Nephron (organoid): ENCODE data around the gene RBM19.

Experiments used
- H3K27ac Mint-ChIP-seq, 3 experiments: 2 replicates each; pipeline ENCODE4 v1.8.0; 2020; ENCODE audit warnings: mixed read lengths in 3 of 3, mild to moderate bottlenecking in 2 of 3, moderate library complexity in 1 of 3
- H3K27me3 Mint-ChIP-seq: 2 replicates; pipeline ENCODE4 v1.8.0; 2021; ENCODE audit warnings: low read depth, mild to moderate bottlenecking, moderate library complexity, mixed read lengths
- H3K36me3 Mint-ChIP-seq: 2 replicates; pipeline ENCODE4 v1.8.0; 2020; ENCODE audit warnings: low read depth, mixed read lengths
- H3K4me1 Mint-ChIP-seq: 2 replicates; pipeline ENCODE4 v1.8.0; 2020; ENCODE audit warnings: mixed read lengths
- H3K4me3 Mint-ChIP-seq, 3 experiments: 2 replicates each; pipeline ENCODE4 v1.8.0; 2020; ENCODE audit warnings: mild to moderate bottlenecking in 3 of 3, mixed read lengths in 3 of 3, moderate library complexity in 2 of 3
- H3K9me3 Mint-ChIP-seq: 2 replicates; pipeline ENCODE4 v1.8.0; 2020; ENCODE audit warnings: mixed read lengths
- TF ChIP-seq, protein P1 (sequence below), 3 experiments: fragments of 200-600 bp; sonication (generic); IDR thresholded peaks; one replicate each; pipeline ENCODE4 v1.5.0; 2021; ENCODE audit warnings: antibody characterized with exemption in 3 of 3; ENCODE audit not compliant: unreplicated experiment in 3 of 3

Gene RBM19

DNA sequence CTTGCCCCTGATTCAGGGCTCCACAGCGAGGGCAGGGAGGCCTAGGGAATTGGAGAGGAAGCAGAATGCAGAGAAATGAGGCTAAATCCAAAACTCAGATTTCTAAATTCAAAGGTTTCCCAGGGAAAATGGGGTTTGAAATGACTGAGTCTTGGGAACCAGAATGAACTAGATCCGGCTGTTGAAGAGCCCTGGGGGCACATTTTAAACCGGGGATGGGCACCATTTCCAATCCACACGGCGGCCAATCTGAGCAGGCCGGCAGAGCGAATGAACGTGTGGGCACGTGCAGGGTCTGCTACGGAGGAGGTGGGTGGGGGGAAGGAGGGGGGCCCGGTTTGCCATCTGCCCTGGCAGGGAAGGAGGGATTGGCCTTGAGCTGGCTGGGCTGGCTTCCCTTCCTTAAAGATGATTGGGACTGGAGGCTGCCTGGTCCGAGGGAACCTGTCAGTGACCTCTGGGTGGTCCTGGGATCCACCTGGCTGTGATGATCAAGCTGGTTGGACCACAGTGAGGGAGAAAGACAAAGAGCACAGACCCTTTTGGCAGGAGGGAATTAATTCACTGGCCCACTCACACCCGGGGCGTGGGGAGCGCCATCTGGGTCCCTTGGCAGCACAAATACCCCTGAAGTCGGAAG, 161.0 kb downstream of the RBM19 start:
- peaks cover 13% of the 10 kb centered on the region for H3K36me3 Mint-ChIP-seq
- no peak overlapping the region for H3K4me3 Mint-ChIP-seq
- H3K9me3 Mint-ChIP-seq: peaks cover 4% of the 10 kb centered on the region
- TF ChIP-seq, protein P1, sequence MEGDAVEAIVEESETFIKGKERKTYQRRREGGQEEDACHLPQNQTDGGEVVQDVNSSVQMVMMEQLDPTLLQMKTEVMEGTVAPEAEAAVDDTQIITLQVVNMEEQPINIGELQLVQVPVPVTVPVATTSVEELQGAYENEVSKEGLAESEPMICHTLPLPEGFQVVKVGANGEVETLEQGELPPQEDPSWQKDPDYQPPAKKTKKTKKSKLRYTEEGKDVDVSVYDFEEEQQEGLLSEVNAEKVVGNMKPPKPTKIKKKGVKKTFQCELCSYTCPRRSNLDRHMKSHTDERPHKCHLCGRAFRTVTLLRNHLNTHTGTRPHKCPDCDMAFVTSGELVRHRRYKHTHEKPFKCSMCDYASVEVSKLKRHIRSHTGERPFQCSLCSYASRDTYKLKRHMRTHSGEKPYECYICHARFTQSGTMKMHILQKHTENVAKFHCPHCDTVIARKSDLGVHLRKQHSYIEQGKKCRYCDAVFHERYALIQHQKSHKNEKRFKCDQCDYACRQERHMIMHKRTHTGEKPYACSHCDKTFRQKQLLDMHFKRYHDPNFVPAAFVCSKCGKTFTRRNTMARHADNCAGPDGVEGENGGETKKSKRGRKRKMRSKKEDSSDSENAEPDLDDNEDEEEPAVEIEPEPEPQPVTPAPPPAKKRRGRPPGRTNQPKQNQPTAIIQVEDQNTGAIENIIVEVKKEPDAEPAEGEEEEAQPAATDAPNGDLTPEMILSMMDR (IDR thresholded peaks at IDR 0.05; ENCODE audit: unreplicated experiment in 3 of 3): no peak
- H3K27me3 Mint-ChIP-seq: peaks cover 8% of the 10 kb centered on the region
- no peaks in the 10 kb centered on the region for H3K4me1 Mint-ChIP-seq
- no peak overlapping the region for H3K27ac Mint-ChIP-seq

DNA sequence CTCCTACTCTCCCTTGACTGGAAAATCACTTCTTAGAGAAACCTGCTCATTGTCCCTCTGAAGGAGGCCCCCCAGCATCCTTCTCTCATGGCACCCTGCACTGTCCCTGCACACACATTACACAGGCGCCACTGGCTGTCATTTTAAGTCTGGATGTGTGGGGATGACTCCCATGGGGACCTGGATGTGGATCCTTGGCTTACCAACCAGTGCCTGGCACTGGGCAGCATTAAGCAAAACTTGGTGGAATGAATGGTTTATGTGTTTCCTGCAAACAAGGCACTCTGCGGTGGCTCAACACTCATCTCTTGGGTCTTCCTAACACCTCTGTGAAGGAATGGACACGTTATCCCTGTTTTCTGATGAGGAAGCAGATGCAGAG, 162.4 kb downstream of the RBM19 start:
- peaks cover 4% of the 10 kb centered on the region for H3K9me3 Mint-ChIP-seq
- TF ChIP-seq, protein P1 (IDR thresholded peaks at IDR 0.05; ENCODE audit: unreplicated experiment in 3 of 3): no peak
- no peak overlapping the region for H3K4me3 Mint-ChIP-seq
- H3K27me3 Mint-ChIP-seq: peaks cover 8% of the 10 kb centered on the region
- H3K4me1 Mint-ChIP-seq: no peaks in the 10 kb centered on the region
- H3K36me3 Mint-ChIP-seq: peaks cover 12% of the 10 kb centered on the region
- H3K27ac Mint-ChIP-seq: no peak overlapping the region

GRCh38 chr12:113802966-113803758, 163.0 kb downstream of the RBM19 start:
- TF ChIP-seq, protein P1 (IDR thresholded peaks at IDR 0.05; ENCODE audit: unreplicated experiment in 3 of 3): no peak
- Mint-ChIP-seq H3K27me3 (peaks cover 4% of the 10 kb centered on the region), H3K4me1 (no peaks in the 10 kb centered on the region), H3K36me3 (peaks cover 8% of the 10 kb centered on the region), H3K27ac (no peak overlapping the region), H3K9me3 (peaks cover 4% of the 10 kb centered on the region), H3K4me3 (no peak overlapping the region)

DNA sequence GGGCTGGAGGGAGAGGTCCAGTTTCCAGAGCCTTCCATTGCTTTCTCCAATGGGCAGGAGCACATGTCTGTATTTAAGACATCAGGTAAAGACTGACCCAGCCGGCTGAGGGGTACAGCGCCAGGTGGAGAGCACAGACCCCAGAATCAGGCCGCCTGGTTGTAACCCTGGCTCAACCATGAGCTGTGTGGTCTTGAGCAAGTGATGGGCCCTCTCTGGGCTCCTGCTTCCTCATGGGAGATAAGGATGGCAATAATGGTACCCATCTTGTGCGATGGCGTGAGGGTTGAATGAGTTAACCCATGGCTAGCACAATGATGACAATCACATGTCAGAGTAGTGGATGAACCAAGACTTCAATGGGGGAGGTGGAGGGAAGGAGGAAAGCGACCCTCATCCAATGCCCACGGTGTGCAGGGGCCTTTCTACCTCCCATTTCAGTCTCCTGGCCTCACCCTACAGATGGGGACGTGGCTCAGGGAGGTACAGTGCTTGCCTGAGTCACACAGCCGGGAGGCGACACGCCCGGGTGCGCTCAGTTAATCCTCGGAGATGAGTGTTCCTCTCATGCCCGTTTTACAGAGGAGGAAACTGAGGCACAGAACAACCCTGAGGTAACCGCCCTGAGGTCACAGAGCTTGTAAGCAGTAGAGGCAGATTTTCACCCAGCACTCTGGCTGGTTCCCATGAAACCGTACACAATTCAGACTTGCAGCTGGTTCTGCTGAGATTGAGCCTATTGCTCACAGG, 163.9 kb downstream of the RBM19 start:
- Mint-ChIP-seq H3K36me3 (peaks cover 5% of the 10 kb centered on the region), H3K27me3 (peaks cover 3% of the 10 kb centered on the region), H3K4me1 (no peaks in the 10 kb centered on the region), H3K27ac (no peak overlapping the region), H3K9me3 (peaks cover 4% of the 10 kb centered on the region), H3K4me3 (no peak overlapping the region)
- TF ChIP-seq, protein P1 (IDR thresholded peaks at IDR 0.05; ENCODE audit: unreplicated experiment in 3 of 3): no peak

DNA sequence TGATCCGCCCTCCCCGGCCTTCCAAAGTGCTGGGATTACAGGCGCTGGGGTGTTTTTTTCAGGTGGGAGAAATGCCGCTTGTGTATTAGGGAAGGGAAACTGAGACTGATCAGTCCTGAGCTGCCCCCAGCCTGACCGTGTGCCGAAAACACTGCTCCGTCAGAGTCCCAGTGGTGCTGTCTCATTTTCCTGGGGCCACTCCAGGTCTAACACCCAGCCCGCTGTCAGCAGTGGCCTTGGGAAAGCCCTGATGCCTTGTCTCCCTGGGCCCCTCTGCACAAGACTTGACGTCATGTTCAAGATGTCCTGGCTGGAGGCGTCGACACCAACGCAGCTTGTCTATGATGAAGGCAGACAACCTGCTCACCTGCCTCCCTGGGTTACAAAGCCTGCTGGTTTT, 165.9 kb downstream of the RBM19 start:
- no peak overlapping the region for H3K4me3 Mint-ChIP-seq
- no peak overlapping the region for H3K27ac Mint-ChIP-seq
- no peaks in the 10 kb centered on the region for H3K4me1 Mint-ChIP-seq
- peaks cover 7% of the 10 kb centered on the region for H3K27me3 Mint-ChIP-seq
- no peaks in the 10 kb centered on the region for H3K36me3 Mint-ChIP-seq
- TF ChIP-seq, protein P1 (IDR thresholded peaks at IDR 0.05; ENCODE audit: unreplicated experiment in 3 of 3): no peak
- no peaks in the 10 kb centered on the region for H3K9me3 Mint-ChIP-seq
